T-helper 1 cell (primary cell): Measurements from ENCODE around the gene GUCY1A2.
"Not testable (repeated sequence)": the region's sequence is repeated elsewhere in the genome, so short reads cannot be mapped to it uniquely, and the experiment has no call there.

Experiments
- DNase-seq, 5 donors: peaks; one replicate each; pipeline ENCODE4 v3.0.0-alpha.2; 2012 to 2020

Gene GUCY1A2

GRCh38 chr11:106937111-106937510 lies 81.2 kb downstream of the GUCY1A2 start:
- DNase-seq: no peak

- DNase-seq: no peak
Observed at GRCh38 chr11:106925245-106925644, 93.0 kb downstream of the GUCY1A2 start.

- no peak for DNase-seq
Observed at GRCh38 chr11:106920899-106921509, 97.3 kb downstream of the GUCY1A2 start.

GRCh38 chr11:106917973-106918372 lies 100.3 kb downstream of the GUCY1A2 start:
- DNase-seq: no peak

GRCh38 chr11:106914409-106914808 lies 103.9 kb downstream of the GUCY1A2 start:
- DNase-seq: no peak

GRCh38 chr11:106913141-106913540 lies 105.1 kb downstream of the GUCY1A2 start:
- no peak for DNase-seq

- DNase-seq: no peak
Observed at GRCh38 chr11:106904826-106905225, 113.5 kb downstream of the GUCY1A2 start.

- no peak for DNase-seq
Observed at GRCh38 chr11:106889718-106890117, 128.6 kb downstream of the GUCY1A2 start.

GRCh38 chr11:106888386-106888785 lies 129.9 kb downstream of the GUCY1A2 start:
- no peak for DNase-seq

- not testable (repeated sequence) for DNase-seq
Observed at GRCh38 chr11:106883693-106884092, 134.6 kb downstream of the GUCY1A2 start.

GRCh38 chr11:106879832-106880546 lies 138.3 kb downstream of the GUCY1A2 start:
- DNase-seq: no peak

- no peak for DNase-seq
Observed at GRCh38 chr11:106879029-106879428, 139.2 kb downstream of the GUCY1A2 start.

- no peak for DNase-seq
Observed at GRCh38 chr11:106875013-106875412, 143.3 kb downstream of the GUCY1A2 start.

GRCh38 chr11:106872246-106872645 lies 146.0 kb downstream of the GUCY1A2 start:
- no peak for DNase-seq

GRCh38 chr11:106858200-106858599 lies 160.1 kb downstream of the GUCY1A2 start:
- DNase-seq: no peak

- DNase-seq: no peak
Observed at GRCh38 chr11:106856566-106856965, 161.7 kb downstream of the GUCY1A2 start.

- DNase-seq: no peak
Observed at GRCh38 chr11:106854429-106854828, 163.8 kb downstream of the GUCY1A2 start.

GRCh38 chr11:106853850-106854401 lies 164.3 kb downstream of the GUCY1A2 start:
- DNase-seq: no peak

GRCh38 chr11:106852779-106853178 lies 165.5 kb downstream of the GUCY1A2 start:
- no peak for DNase-seq

GRCh38 chr11:106848526-106848925 lies 169.8 kb downstream of the GUCY1A2 start:
- no peak for DNase-seq

GRCh38 chr11:106842134-106842533 lies 176.1 kb downstream of the GUCY1A2 start:
- no peak for DNase-seq

- no peak for DNase-seq
Observed at GRCh38 chr11:106840947-106841346, 177.3 kb downstream of the GUCY1A2 start.

GRCh38 chr11:106840146-106840545 lies 178.1 kb downstream of the GUCY1A2 start:
- no peak for DNase-seq

- DNase-seq: no peak
Observed at GRCh38 chr11:106834567-106834966, 183.7 kb downstream of the GUCY1A2 start.
